ENCODE results near the gene EIF3F. TPM values are rescaled to one million over a fixed set of nuclear protein-coding genes. Genes with fewer than 3 reads are reported as not detected.
A peak's percentile ranks its signal among the peaks of the same experiment; 100 is the strongest.

The EIF3F gene, protein sequence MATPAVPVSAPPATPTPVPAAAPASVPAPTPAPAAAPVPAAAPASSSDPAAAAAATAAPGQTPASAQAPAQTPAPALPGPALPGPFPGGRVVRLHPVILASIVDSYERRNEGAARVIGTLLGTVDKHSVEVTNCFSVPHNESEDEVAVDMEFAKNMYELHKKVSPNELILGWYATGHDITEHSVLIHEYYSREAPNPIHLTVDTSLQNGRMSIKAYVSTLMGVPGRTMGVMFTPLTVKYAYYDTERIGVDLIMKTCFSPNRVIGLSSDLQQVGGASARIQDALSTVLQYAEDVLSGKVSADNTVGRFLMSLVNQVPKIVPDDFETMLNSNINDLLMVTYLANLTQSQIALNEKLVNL
- 280 and 286 TPM in 2 replicates for total RNA-seq

DNA sequence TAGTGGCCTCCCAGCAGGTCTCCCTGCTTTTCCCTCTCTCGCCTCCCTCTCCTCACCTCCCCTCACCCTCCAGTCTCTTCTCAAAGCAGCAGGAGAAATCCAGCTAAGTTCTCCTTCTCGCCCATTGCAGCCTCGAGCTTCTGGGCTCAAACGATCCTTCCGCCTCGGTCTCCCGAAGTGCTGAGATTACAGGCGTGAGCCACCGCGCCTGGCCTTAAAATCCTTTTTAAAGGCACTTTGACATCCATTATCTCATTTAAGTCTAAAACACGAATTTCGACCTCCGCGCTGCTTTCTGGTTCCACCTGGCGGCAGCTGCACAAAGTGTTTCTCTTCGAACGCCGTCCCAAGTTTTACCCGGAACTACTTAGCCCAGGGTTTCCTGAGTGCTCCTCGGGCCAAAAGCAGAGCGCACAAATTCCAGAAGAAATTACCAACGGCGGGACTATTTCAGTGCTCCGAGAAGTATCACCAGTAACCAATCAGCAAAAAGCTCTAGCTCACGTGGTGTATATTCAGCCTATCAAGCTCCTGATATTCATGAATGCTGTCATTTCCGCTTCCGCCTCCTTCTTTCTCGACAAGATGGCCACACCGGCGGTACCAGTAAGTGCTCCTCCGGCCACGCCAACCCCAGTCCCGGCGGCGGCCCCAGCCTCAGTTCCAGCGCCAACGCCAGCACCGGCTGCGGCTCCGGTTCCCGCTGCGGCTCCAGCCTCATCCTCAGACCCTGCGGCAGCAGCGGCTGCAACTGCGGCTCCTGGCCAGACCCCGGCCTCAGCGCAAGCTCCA lies at the start of gene EIF3F:
EIF3F (plus strand) TSS at position 570 of the 792 bp plus-strand sequence; CDS start at position 586, 16 bp downstream.
- Histone ChIP-seq H3K27ac (ENCODE audit: low read depth, low read length) (peak within 1 kb of the TSS; percentile 60), H3K79me2 (ENCODE audit: insufficient read depth, low read length) (peaks cover 50% of the 10 kb centered on the region), H3K4me2 (ENCODE audit: insufficient read depth, low read length) (peak within 1 kb of the TSS; percentile 100), H3K4me1 (ENCODE audit: insufficient read depth, low read length) (peaks cover 30% of the 10 kb centered on the region), H2AFZ (ENCODE audit: low read length) (peak within 1 kb of the TSS; percentile 81), H3K9me3 (ENCODE audit: low read depth, low read length) (no peaks in the 10 kb centered on the region), H3K36me3 (ENCODE audit: insufficient read depth, low read length) (peaks cover 20% of the 10 kb centered on the region), H3K4me3 (ENCODE audit: insufficient read depth, low read length) (peak within 1 kb of the TSS; percentile 76), H4K20me1 (ENCODE audit: insufficient read depth, low read length) (peaks cover 22% of the 10 kb centered on the region), H3K27me3 (ENCODE audit: insufficient read depth, low read length) (no peaks in the 10 kb centered on the region)
- peak; percentile 93 for DNase-seq (ENCODE audit: insufficient read length, low spot score, missing footprints)
- TF ChIP-seq, protein P1, sequence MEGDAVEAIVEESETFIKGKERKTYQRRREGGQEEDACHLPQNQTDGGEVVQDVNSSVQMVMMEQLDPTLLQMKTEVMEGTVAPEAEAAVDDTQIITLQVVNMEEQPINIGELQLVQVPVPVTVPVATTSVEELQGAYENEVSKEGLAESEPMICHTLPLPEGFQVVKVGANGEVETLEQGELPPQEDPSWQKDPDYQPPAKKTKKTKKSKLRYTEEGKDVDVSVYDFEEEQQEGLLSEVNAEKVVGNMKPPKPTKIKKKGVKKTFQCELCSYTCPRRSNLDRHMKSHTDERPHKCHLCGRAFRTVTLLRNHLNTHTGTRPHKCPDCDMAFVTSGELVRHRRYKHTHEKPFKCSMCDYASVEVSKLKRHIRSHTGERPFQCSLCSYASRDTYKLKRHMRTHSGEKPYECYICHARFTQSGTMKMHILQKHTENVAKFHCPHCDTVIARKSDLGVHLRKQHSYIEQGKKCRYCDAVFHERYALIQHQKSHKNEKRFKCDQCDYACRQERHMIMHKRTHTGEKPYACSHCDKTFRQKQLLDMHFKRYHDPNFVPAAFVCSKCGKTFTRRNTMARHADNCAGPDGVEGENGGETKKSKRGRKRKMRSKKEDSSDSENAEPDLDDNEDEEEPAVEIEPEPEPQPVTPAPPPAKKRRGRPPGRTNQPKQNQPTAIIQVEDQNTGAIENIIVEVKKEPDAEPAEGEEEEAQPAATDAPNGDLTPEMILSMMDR (IDR thresholded peaks at IDR 0.05; ENCODE audit: extremely low read depth, low read depth, low read length), result peak; percentile 96

DNA sequence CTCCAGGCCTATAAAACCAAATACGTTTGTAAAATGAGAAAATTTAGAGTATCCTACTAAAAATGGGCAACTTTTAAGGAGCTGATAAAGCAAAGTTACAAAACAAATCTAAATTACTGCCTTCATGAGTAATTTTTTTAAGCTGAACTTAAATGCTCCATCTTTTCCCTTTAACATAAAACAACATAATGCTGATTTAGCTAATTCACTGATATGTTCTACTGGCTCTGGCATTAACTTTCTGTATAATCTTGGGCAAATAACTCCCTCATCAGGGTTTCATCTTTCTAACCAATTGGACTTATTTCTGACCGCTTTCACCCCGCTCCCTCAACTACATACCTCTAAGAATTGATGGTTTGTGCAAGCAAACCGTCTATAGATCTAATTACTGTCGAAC lies 46.0 kb upstream of the EIF3F start:
- Histone ChIP-seq H3K9me3 (ENCODE audit: low read depth, low read length) (peaks cover 6% of the 10 kb centered on the region), H4K20me1 (ENCODE audit: insufficient read depth, low read length) (no peaks in the 10 kb centered on the region), H3K27me3 (ENCODE audit: insufficient read depth, low read length) (no peaks in the 10 kb centered on the region), H3K79me2 (ENCODE audit: insufficient read depth, low read length) (no peaks in the 10 kb centered on the region), H3K36me3 (ENCODE audit: insufficient read depth, low read length) (no peaks in the 10 kb centered on the region), H3K27ac (ENCODE audit: low read depth, low read length) (no peak overlapping the region), H3K4me2 (ENCODE audit: insufficient read depth, low read length) (no peak overlapping the region), H3K4me3 (ENCODE audit: insufficient read depth, low read length) (no peak overlapping the region), H3K4me1 (ENCODE audit: insufficient read depth, low read length) (no peaks in the 10 kb centered on the region), H2AFZ (ENCODE audit: low read length) (no peak overlapping the region)
- TF ChIP-seq, protein P1 (IDR thresholded peaks at IDR 0.05; ENCODE audit: extremely low read depth, low read depth, low read length), result no peak
- DNase-seq (ENCODE audit: insufficient read length, low spot score, missing footprints), result no peak

DNA sequence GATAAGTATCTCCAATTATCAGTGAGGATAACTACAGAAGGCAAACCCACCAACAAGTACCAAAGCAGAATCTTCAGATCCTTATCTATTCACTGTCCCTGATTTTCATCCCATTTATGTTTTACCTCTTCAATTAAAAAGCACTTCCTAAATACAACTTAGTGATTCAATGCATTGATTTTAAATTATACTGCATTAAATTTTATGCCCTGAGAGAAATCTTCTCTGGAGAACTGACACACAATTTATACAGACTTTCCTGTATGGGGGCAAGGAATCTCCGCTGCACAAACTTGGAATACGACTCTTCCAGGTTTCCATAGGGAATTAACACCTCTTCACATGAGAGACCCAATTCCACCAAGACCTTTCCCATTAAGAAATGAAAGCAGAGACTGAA lies 45.5 kb upstream of the EIF3F start, which contains the start of gene OR10A3:
OR10A3 (minus strand) TSS at position 101 of the 400 bp plus-strand sequence. CDS start 2,188 bp downstream, outside the sequence.
- no peaks in the 10 kb centered on the region for H3K36me3 ChIP-seq (ENCODE audit: insufficient read depth, low read length)
- peaks cover 6% of the 10 kb centered on the region for H3K9me3 ChIP-seq (ENCODE audit: low read depth, low read length)
- DNase-seq (ENCODE audit: insufficient read length, low spot score, missing footprints), result no peak
- no peaks in the 10 kb centered on the region for H3K27me3 ChIP-seq (ENCODE audit: insufficient read depth, low read length)
- TF ChIP-seq, protein P1 (IDR thresholded peaks at IDR 0.05; ENCODE audit: extremely low read depth, low read depth, low read length), result no peak
- H3K4me2 ChIP-seq (ENCODE audit: insufficient read depth, low read length), result no peak within 1 kb of the TSS
- no peak within 1 kb of the TSS for H3K27ac ChIP-seq (ENCODE audit: low read depth, low read length)
- H3K4me3 ChIP-seq (ENCODE audit: insufficient read depth, low read length), result no peak within 1 kb of the TSS
- no peaks in the 10 kb centered on the region for H3K79me2 ChIP-seq (ENCODE audit: insufficient read depth, low read length)
- H3K4me1 ChIP-seq (ENCODE audit: insufficient read depth, low read length), result no peaks in the 10 kb centered on the region
- no peaks in the 10 kb centered on the region for H4K20me1 ChIP-seq (ENCODE audit: insufficient read depth, low read length)
- peak within 1 kb of the TSS; percentile 21 for H2AFZ ChIP-seq (ENCODE audit: low read length)

DNA sequence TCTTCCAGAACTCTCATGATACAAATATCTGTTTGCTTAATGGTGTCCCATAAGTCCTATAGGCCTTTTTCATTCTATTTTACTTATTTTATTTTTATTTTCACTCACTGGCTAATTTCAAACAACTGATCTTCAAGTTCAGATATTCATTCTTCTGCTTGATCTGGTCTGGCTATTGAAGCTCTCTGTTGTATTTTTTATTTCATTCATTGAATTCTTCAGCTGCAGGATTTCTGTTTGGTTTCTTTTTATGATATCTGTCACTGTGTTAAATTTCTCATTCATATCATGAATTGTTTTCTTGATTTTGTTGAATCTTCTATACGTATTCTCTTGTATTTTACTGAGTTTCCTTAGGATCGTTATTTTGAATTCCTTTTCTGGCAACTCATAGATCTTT lies 43.0 kb upstream of the EIF3F start:
- Histone ChIP-seq H3K27ac (ENCODE audit: low read depth, low read length) (no peak overlapping the region), H3K4me1 (ENCODE audit: insufficient read depth, low read length) (no peaks in the 10 kb centered on the region), H3K27me3 (ENCODE audit: insufficient read depth, low read length) (no peaks in the 10 kb centered on the region), H4K20me1 (ENCODE audit: insufficient read depth, low read length) (no peaks in the 10 kb centered on the region), H3K79me2 (ENCODE audit: insufficient read depth, low read length) (no peaks in the 10 kb centered on the region), H2AFZ (ENCODE audit: low read length) (no peak overlapping the region), H3K9me3 (ENCODE audit: low read depth, low read length) (peaks cover 6% of the 10 kb centered on the region), H3K4me3 (ENCODE audit: insufficient read depth, low read length) (no peak overlapping the region), H3K36me3 (ENCODE audit: insufficient read depth, low read length) (no peaks in the 10 kb centered on the region), H3K4me2 (ENCODE audit: insufficient read depth, low read length) (no peak overlapping the region)
- DNase-seq (ENCODE audit: insufficient read length, low spot score, missing footprints), result no peak
- TF ChIP-seq, protein P1 (IDR thresholded peaks at IDR 0.05; ENCODE audit: extremely low read depth, low read depth, low read length), result no peak

All from osteoblast (primary cell).